ENCODE measurements around the gene MAST1. TPM values are rescaled to one million over a fixed set of nuclear protein-coding genes. Genes with fewer than 3 reads are reported as not detected.

MAST1 gene
- total RNA-seq, 1 experiment from 2014 or later, result 11.2 TPM

GRCh38 chr19:12792051-12792852, 46.1 kb upstream of the MAST1 start:
- Histone ChIP-seq H3K9ac (ENCODE audit: low read length) (peak overlapping the region; percentile 89), H3K4me3 (ENCODE audit: low read length) (peak overlapping the region; percentile 90), H3K27ac (ENCODE audit: low read length) (peak overlapping the region; percentile 95), H3K36me3 (ENCODE audit: low read depth, low read length) (no peaks in the 10 kb centered on the region), H3K79me2 (ENCODE audit: low read length) (peaks cover 21% of the 10 kb centered on the region), H3K27me3 (ENCODE audit: low read length) (no peaks in the 10 kb centered on the region), H3K4me2 (ENCODE audit: low read length) (peak overlapping the region; percentile 92), H3K9me3 (ENCODE audit: low read length) (no peaks in the 10 kb centered on the region), H3K4me1 (ENCODE audit: insufficient read depth, low read length) (peaks cover 43% of the 10 kb centered on the region), H2AFZ (ENCODE audit: low read length) (no peak overlapping the region; the same call in 1 of the 2 replicates), H3K9me2 (replicated peaks; ENCODE audit: low read length) (no peaks in the 10 kb centered on the region), H3F3A (ENCODE audit: low read length, unreplicated experiment) (peaks cover 12% of the 10 kb centered on the region), H4K20me1 (ENCODE audit: low read length) (peaks cover 16% of the 10 kb centered on the region)
- no peak for TF ChIP-seq CTCF (conservative IDR thresholded peaks at IDR 0.05; ENCODE audit: low read depth, low read length)
- no peak for TF ChIP-seq EZH2phosphoT487 (IDR thresholded peaks at IDR 0.05; ENCODE audit: borderline replicate concordance, low read length)
- TF ChIP-seq EZH2 (IDR thresholded peaks at IDR 0.05; ENCODE audit: low read length, unreplicated experiment), result no peak
- ChIA-PET POLR2A (ENCODE audit: unreplicated experiment) (interaction anchor here (0.7 to 1.4 kb wide), 4 partner anchors 14 to 77 kb away, joined by 3 to 11 read pairs (median 6); no protein-coding TSS in a partner anchor), CTCF (interaction anchor here (0.5 to 1.1 kb wide), 4 partner anchors 14 to 34 kb away, joined by 4 to 8 read pairs (median 5); no protein-coding TSS in a partner anchor)
- TSS peak; percentile 64 for BruUV-seq (replicated peaks)
- intact Hi-C loops (cut with micrococcal nuclease), result no loop called here
- DNase-seq (peak; percentile 79), ATAC-seq (no peak)

GRCh38 chr19:12792853-12793289, 45.4 kb upstream of the MAST1 start:
- ChIA-PET POLR2A (ENCODE audit: unreplicated experiment) (interaction anchor here (0.6 to 1.0 kb wide), 7 partner anchors 27 to 1563 kb away, joined by 3 to 6 read pairs (median 5); partner anchors contain the start of genes PRKCSH, ZNF490 and ZNF791), CTCF (interaction anchor here (0.8 to 1.1 kb wide), 2 partner anchors 15 to 20 kb away, joined by 4 to 5 read pairs; no protein-coding TSS in a partner anchor)
- TF ChIP-seq EZH2phosphoT487 (IDR thresholded peaks at IDR 0.05; ENCODE audit: borderline replicate concordance, low read length) (no peak), CTCF (conservative IDR thresholded peaks at IDR 0.05; ENCODE audit: low read depth, low read length) (no peak), EZH2 (IDR thresholded peaks at IDR 0.05; ENCODE audit: low read length, unreplicated experiment) (no peak)
- no peaks in the 10 kb centered on the region for H3K9me2 ChIP-seq (replicated peaks; ENCODE audit: low read length)
- no peak overlapping the region; the same call in 1 of the 2 replicates for H2AFZ ChIP-seq (ENCODE audit: low read length)
- peaks cover 16% of the 10 kb centered on the region for H4K20me1 ChIP-seq (ENCODE audit: low read length)
- H3K27me3 ChIP-seq (ENCODE audit: low read length), result no peaks in the 10 kb centered on the region
- H3K27ac ChIP-seq (ENCODE audit: low read length), result peak overlapping the region; percentile 95
- H3K9me3 ChIP-seq (ENCODE audit: low read length), result no peaks in the 10 kb centered on the region
- intact Hi-C loops (cut with micrococcal nuclease), result no loop called here
- ATAC-seq (no peak), DNase-seq (peak; percentile 19)
- H3F3A ChIP-seq (ENCODE audit: low read length, unreplicated experiment), result peaks cover 12% of the 10 kb centered on the region
- TSS peak; percentile 58 for BruUV-seq (replicated peaks)
- H3K9ac ChIP-seq (ENCODE audit: low read length), result peak overlapping the region; percentile 89
- peak overlapping the region; percentile 92 for H3K4me2 ChIP-seq (ENCODE audit: low read length)
- peaks cover 21% of the 10 kb centered on the region for H3K79me2 ChIP-seq (ENCODE audit: low read length)
- H3K4me3 ChIP-seq (ENCODE audit: low read length), result peak overlapping the region; percentile 90
- H3K4me1 ChIP-seq (ENCODE audit: insufficient read depth, low read length), result peaks cover 42% of the 10 kb centered on the region
- H3K36me3 ChIP-seq (ENCODE audit: low read depth, low read length), result no peaks in the 10 kb centered on the region

All from PC-3 (cell line).